Lower leg skin (tissue), 4 donors: ENCODE measurements around the gene CDK1. TPM values are rescaled to one million over a fixed set of nuclear protein-coding genes. Genes with fewer than 3 reads are reported as not detected.

Experiments
- DNase-seq, 2 donors: peaks; one replicate each; pipeline ENCODE4 v3.0.0-alpha.2; 2019; ENCODE audit warnings: low spot score in 2 of 2
- H3K4me3 ChIP-seq: fragments of 200-600 bp; sonication (generic); 2 replicates; pipeline ENCODE4 v1.5.1; 2017; ENCODE audit warnings: mild to moderate bottlenecking, low read depth; ENCODE audit not compliant: poor library complexity, severe bottlenecking
- CTCF ChIP-seq, 3 donors: fragments of 450-650 bp; IDR thresholded peaks; one replicate each; pipeline ENCODE4 v1.5.1; 2016; ENCODE audit warnings: antibody characterized with exemption in 3 of 3, mild to moderate bottlenecking in 3 of 3, moderate library complexity in 2 of 3
- POLR2A ChIP-seq, 2 donors: fragments of 450-650 bp; IDR thresholded peaks; one replicate each; pipeline ENCODE4 v1.6.1; 2016 to 2017; ENCODE audit warnings: antibody characterized with exemption in 2 of 2, mild to moderate bottlenecking in 1 of 2, moderate library complexity in 1 of 2
- WGBS, 2 donors: methylation state at CpG; one replicate each; pipeline ENCODE4 v1.1.5; 2018; 5-methylcytosine and 5-hydroxymethylcytosine counted together
- intact Hi-C: fragments of 100-400 bp; cut with DNase I; formaldehyde crosslinking; loops from one replicate; pipeline ENCODE4 v1.15.0; 2023; ENCODE audit warnings: low total_unique reads
- total RNA-seq, 4 donors: library from RNA; depleted of rRNA; stranded (reverse); fragments of >200 nt; gene quantifications; one replicate each; pipeline ENCODE4 v1.1.0, GENCODE V29; 2016

Gene CDK1
- total RNA-seq, 4 donors from 2014 or later, result 5.1 to 8.4 (median 6.5) TPM

GRCh38 chr10:60842694-60843093 lies 64.4 kb downstream of the CDK1 start:
- intact Hi-C loops, result no loop called here
- TF ChIP-seq CTCF (IDR thresholded peaks at IDR 0.05), result no peak
- TF ChIP-seq POLR2A (IDR thresholded peaks at IDR 0.05), result no peak
- H3K4me3 ChIP-seq, result no peak overlapping the region
- 70 to 96% methylated on average over 1 of the region's 1 CpG for WGBS, 2 donors
- no peak for DNase-seq

Other genes starting within 250 kb of the CDK1 start
- 1 to 10 TPM; 2.4 to 6.9 (median 4.2) TPM for gene RHOBTB1, start 165.7 kb downstream of the CDK1 start, total RNA-seq